ENCODE results near the gene VTI1A. TPM values are rescaled to one million over a fixed set of nuclear protein-coding genes. Genes with fewer than 3 reads are reported as not detected.

The VTI1A gene
- total and polyA plus RNA-seq, 2 of the 13 experiments (the other 11 are each of a cell fraction or from before 2014, with no cell fraction given) = 11.7 to 32.7 TPM

DNA sequence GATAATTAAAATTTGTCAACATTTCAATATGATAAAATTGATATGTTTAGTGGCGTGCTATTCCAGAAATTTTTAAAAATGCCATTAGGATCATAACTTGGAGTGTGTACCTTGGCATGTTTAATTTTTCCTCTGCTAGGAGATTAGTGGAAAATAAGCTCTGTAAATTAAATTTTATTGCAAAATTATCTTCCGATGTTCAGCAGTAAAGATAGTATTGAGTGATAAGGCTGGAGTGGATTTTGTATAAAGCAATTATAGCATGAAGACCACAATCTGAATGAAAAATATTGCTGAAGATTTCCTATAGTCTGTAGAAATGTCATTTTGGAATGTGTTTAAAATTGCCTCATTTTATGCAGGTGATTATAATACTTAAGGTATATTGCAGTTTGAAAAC is 110.2 kb downstream of the VTI1A start:
- Histone ChIP-seq H3K27me3 (ENCODE audit: control insufficient read depth in 1 of 2, insufficient read depth in 2 of 2, low read length in 2 of 2) (no peaks in the 10 kb centered on the region), H3K4me3 (replicated peaks in 1 of 3; ENCODE audit: insufficient read depth in 1 of 3, low read depth in 2 of 3, low read length in 3 of 3) (no peak overlapping the region), H3K27ac (ENCODE audit: extremely low read length, insufficient read depth, low read length) (no peak overlapping the region), H3K36me3 (replicated peaks in 1 of 2; ENCODE audit: control insufficient read depth in 1 of 2, insufficient read depth in 2 of 2, low read length in 2 of 2) (no peaks in the 10 kb centered on the region), H2AFZ (ENCODE audit: low read length) (no peak overlapping the region), H3K9me3 (ENCODE audit: low read length) (no peaks in the 10 kb centered on the region), H3K9ac (ENCODE audit: insufficient read depth, low read depth, low read length) (no peak overlapping the region), H3K4me1 (ENCODE audit: insufficient read depth, low read length) (peaks cover 35% of the 10 kb centered on the region), H4K20me1 (ENCODE audit: insufficient read depth, low read length) (no peaks in the 10 kb centered on the region), H3K79me2 (ENCODE audit: insufficient read depth, low read length) (no peaks in the 10 kb centered on the region), H3K4me2 (ENCODE audit: low read depth, low read length) (no peak overlapping the region)
- CTCF ChIA-PET (ENCODE audit: low intra/inter-chr PET ratio, low total read pairs) = no interaction called here
- ATAC-seq (no peak), FAIRE-seq (no peak), DNase-seq (ENCODE audit: low spot score) (no peak)
- in situ Hi-C loops (cut with HindIII; ENCODE audit: extremely low pct_ligation_motif_present, low pct_unique_long_range_greater_than_20kb) (loop anchor here (25.0 kb wide), 1 partner anchor 555 kb away; no protein-coding TSS in a partner anchor), intact Hi-C loops (cut with micrococcal nuclease; ENCODE audit: unreplicated experiment) (no loop called here)
- BruUV-seq (replicated peaks) = no TSS peak
- 97% methylated on average over 2 of the region's 2 CpGs for WGBS (ENCODE audit: low lambda C conversion rate)
- POLR2A ChIA-PET = no interaction called here
- TF ChIP-seq TBX2 (CRISPR knock-in tag; IDR thresholded peaks at IDR 0.05; ENCODE audit: borderline replicate concordance) = no peak
- TF ChIP-seq, protein P1, sequence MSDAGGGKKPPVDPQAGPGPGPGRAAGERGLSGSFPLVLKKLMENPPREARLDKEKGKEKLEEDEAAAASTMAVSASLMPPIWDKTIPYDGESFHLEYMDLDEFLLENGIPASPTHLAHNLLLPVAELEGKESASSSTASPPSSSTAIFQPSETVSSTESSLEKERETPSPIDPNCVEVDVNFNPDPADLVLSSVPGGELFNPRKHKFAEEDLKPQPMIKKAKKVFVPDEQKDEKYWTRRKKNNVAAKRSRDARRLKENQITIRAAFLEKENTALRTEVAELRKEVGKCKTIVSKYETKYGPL (CRISPR knock-in tag; IDR thresholded peaks at IDR 0.05) = no peak
- TF ChIP-seq SP5 (CRISPR knock-in tag; IDR thresholded peaks at IDR 0.05; ENCODE audit: borderline replicate concordance, low read depth) = no peak
- TF ChIP-seq YY1 (IDR thresholded peaks at IDR 0.05; ENCODE audit: insufficient read depth, insufficient replicate concordance, low read depth, low read length) = no peak
- TF ChIP-seq ZNF660 (CRISPR knock-in tag; IDR thresholded peaks at IDR 0.05; ENCODE audit: borderline replicate concordance, low read depth) = no peak
- TF ChIP-seq, protein P2, sequence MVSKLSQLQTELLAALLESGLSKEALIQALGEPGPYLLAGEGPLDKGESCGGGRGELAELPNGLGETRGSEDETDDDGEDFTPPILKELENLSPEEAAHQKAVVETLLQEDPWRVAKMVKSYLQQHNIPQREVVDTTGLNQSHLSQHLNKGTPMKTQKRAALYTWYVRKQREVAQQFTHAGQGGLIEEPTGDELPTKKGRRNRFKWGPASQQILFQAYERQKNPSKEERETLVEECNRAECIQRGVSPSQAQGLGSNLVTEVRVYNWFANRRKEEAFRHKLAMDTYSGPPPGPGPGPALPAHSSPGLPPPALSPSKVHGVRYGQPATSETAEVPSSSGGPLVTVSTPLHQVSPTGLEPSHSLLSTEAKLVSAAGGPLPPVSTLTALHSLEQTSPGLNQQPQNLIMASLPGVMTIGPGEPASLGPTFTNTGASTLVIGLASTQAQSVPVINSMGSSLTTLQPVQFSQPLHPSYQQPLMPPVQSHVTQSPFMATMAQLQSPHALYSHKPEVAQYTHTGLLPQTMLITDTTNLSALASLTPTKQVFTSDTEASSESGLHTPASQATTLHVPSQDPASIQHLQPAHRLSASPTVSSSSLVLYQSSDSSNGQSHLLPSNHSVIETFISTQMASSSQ (IDR thresholded peaks at IDR 0.05; ENCODE audit: low read depth) = no peak
- TF ChIP-seq, protein P2 (CRISPR knock-in tag; IDR thresholded peaks at IDR 0.05; ENCODE audit: borderline replicate concordance) = no peak
- no peak for TF ChIP-seq ZMAT3 (CRISPR knock-in tag; conservative IDR thresholded peaks at IDR 0.05)

All from HepG2 (cell line).